H9 (cell line): Measurements from ENCODE around the gene CDKN2C. TPM values are rescaled to one million over a fixed set of nuclear protein-coding genes. Genes with fewer than 3 reads are reported as not detected.

Experiments used
- DNase-seq: peaks from one replicate; pipeline ENCODE4 v3.0.0-alpha.2; 2017
- H2AFZ ChIP-seq: one replicate; pipeline ENCODE4 v1.6.1; 2013; ENCODE audit warnings: mild to moderate bottlenecking, low read length, control low read depth, moderate library complexity
- H2AK5ac ChIP-seq: 2 replicates; pipeline ENCODE4 v1.6.1; 2013; ENCODE audit warnings: low read length, control low read depth, mixed read lengths; ENCODE audit not compliant: insufficient read length
- H2BK120ac ChIP-seq: one replicate; pipeline ENCODE4 v1.6.1; 2013; ENCODE audit warnings: low read depth, mild to moderate bottlenecking, low read length, control low read depth, inconsistent platforms; ENCODE audit not compliant: poor library complexity, severe bottlenecking
- H2BK12ac ChIP-seq: 2 replicates; pipeline ENCODE4 v1.6.1; 2013; ENCODE audit warnings: low read length, control low read depth, mixed read lengths, low read depth; ENCODE audit not compliant: insufficient read length
- H2BK15ac ChIP-seq: 2 replicates; pipeline ENCODE4 v1.6.1; 2013; ENCODE audit warnings: low read depth, low read length, control low read depth
- H2BK20ac ChIP-seq: one replicate; pipeline ENCODE4 v1.6.1; 2013; ENCODE audit warnings: low read depth, mild to moderate bottlenecking, low read length, control low read depth, inconsistent platforms; ENCODE audit not compliant: poor library complexity, severe bottlenecking
- H2BK5ac ChIP-seq: 2 replicates; pipeline ENCODE4 v1.6.1; 2013; ENCODE audit warnings: low read length, control low read depth, mixed read lengths; ENCODE audit not compliant: insufficient read length
- H3K14ac ChIP-seq: 2 replicates; pipeline ENCODE4 v1.6.1; 2013; ENCODE audit warnings: low read length, control low read depth; ENCODE audit not compliant: insufficient read depth
- H3K18ac ChIP-seq: 2 replicates; pipeline ENCODE4 v1.6.1; 2013; ENCODE audit warnings: low read depth, mild to moderate bottlenecking, mixed read lengths, low read length, control low read depth; ENCODE audit not compliant: insufficient read length
- H3K23ac ChIP-seq: 2 replicates; pipeline ENCODE4 v1.6.1; 2013; ENCODE audit warnings: low read length, control low read depth, mixed read lengths, low read depth; ENCODE audit not compliant: insufficient read length
- H3K23me2 ChIP-seq: 2 replicates; pipeline ENCODE4 v1.6.1; 2013; ENCODE audit warnings: low read depth, mild to moderate bottlenecking, mixed read lengths, low read length, control low read depth; ENCODE audit not compliant: insufficient read length, poor library complexity, severe bottlenecking
- H3K27ac ChIP-seq: 2 replicates; pipeline ENCODE4 v1.5.1; 2013; ENCODE audit warnings: low read length, control low read depth, mixed read lengths, low read depth; ENCODE audit not compliant: insufficient read length
- H3K27me3 ChIP-seq: 2 replicates; pipeline ENCODE4 v1.6.1; 2013; ENCODE audit warnings: low read length, control low read depth, inconsistent platforms; ENCODE audit not compliant: insufficient read depth
- H3K4ac ChIP-seq: 2 replicates; pipeline ENCODE4 v1.6.1; 2013; ENCODE audit warnings: low read depth, mild to moderate bottlenecking, control low read depth, inconsistent platforms, low read length, moderate library complexity
- H3K4me1 ChIP-seq: 2 replicates; pipeline ENCODE4 v1.6.1; 2013; ENCODE audit warnings: low read length, control low read depth, inconsistent platforms; ENCODE audit not compliant: insufficient read depth
- H3K4me2 ChIP-seq: 2 replicates; pipeline ENCODE4 v1.6.1; 2013; ENCODE audit warnings: low read length, control low read depth, mixed read lengths; ENCODE audit not compliant: insufficient read length, insufficient read depth
- H3K56ac ChIP-seq: 2 replicates; pipeline ENCODE4 v1.6.1; 2013; ENCODE audit warnings: low read depth, mild to moderate bottlenecking, mixed read lengths, low read length, control low read depth; ENCODE audit not compliant: insufficient read length
- H3K79me1 ChIP-seq: 2 replicates; pipeline ENCODE4 v1.6.1; 2013; ENCODE audit warnings: low read depth, mild to moderate bottlenecking, moderate library complexity, low read length, control low read depth, inconsistent platforms; ENCODE audit not compliant: insufficient read depth, poor library complexity, severe bottlenecking
- H3K79me2 ChIP-seq: 2 replicates; pipeline ENCODE4 v1.6.1; 2013; ENCODE audit warnings: low read length, control low read depth, inconsistent platforms; ENCODE audit not compliant: insufficient read depth
- H3K9ac ChIP-seq: 2 replicates; pipeline ENCODE4 v1.6.1; 2013; ENCODE audit warnings: low read length, control low read depth, mixed read lengths; ENCODE audit not compliant: insufficient read length; ENCODE audit errors: extremely low read depth
- H3K9me3 ChIP-seq: one replicate; pipeline ENCODE4 v1.6.1; 2013; ENCODE audit warnings: low read depth, low read length, inconsistent platforms; ENCODE audit not compliant: control insufficient read depth
- H3T11ph ChIP-seq: one replicate; pipeline ENCODE4 v1.6.1; 2013; ENCODE audit warnings: mild to moderate bottlenecking, low read length, control low read depth, inconsistent platforms
- H4K20me1 ChIP-seq: one replicate; pipeline ENCODE4 v1.6.1; 2013; ENCODE audit not compliant: control insufficient read depth, insufficient read length, insufficient read depth
- H4K5ac ChIP-seq: 2 replicates; pipeline ENCODE4 v1.6.1; 2013; ENCODE audit warnings: low read depth, mild to moderate bottlenecking, mixed read lengths, low read length, control low read depth; ENCODE audit not compliant: insufficient read length
- H4K8ac ChIP-seq: replicated peaks from 2 replicates; pipeline ENCODE4 v1.6.1; 2013; ENCODE audit warnings: low read length, control low read depth, mixed read lengths, low read depth; ENCODE audit not compliant: insufficient read length
- H4K91ac ChIP-seq: 2 replicates; pipeline ENCODE4 v1.6.1; 2013; ENCODE audit warnings: low read depth, mild to moderate bottlenecking, moderate library complexity, mixed read lengths, low read length, control low read depth; ENCODE audit not compliant: insufficient read length
- H3K27ac Mint-ChIP-seq, 3 experiments: 2 replicates in 2 of 3; 3 replicates in 1 of 3; pipeline ENCODE4 v1.8.0; 2020 to 2021; ENCODE audit warnings: mixed read lengths in 3 of 3, mild to moderate bottlenecking in 1 of 3, moderate library complexity in 1 of 3
- H3K27me3 Mint-ChIP-seq: 2 replicates; pipeline ENCODE4 v1.8.0; 2021; ENCODE audit warnings: low read depth, mild to moderate bottlenecking, moderate library complexity, mixed read lengths
- H3K36me3 Mint-ChIP-seq, 3 experiments: 2 replicates in 2 of 3; 3 replicates in 1 of 3; pipeline ENCODE4 v1.8.0; 2020 to 2021; ENCODE audit warnings: low read depth in 3 of 3, mixed read lengths in 3 of 3; ENCODE audit not compliant: insufficient read depth in 1 of 3
- H3K4me1 Mint-ChIP-seq, 2 experiments: 2 replicates each; pipeline ENCODE4 v1.8.0; 2020; ENCODE audit warnings: mixed read lengths in 2 of 2
- H3K4me3 Mint-ChIP-seq, 2 experiments: 2 replicates in 1 of 2; 3 replicates in 1 of 2; pipeline ENCODE4 v1.8.0; 2020 to 2021; ENCODE audit warnings: mild to moderate bottlenecking in 2 of 2, mixed read lengths in 2 of 2, moderate library complexity in 1 of 2
- H3K9me3 Mint-ChIP-seq, 2 experiments: 2 replicates in 1 of 2; 3 replicates in 1 of 2; pipeline ENCODE4 v1.8.0; 2020; ENCODE audit warnings: mild to moderate bottlenecking in 2 of 2, mixed read lengths in 2 of 2, moderate library complexity in 1 of 2
- WGBS: extraction: QIAGEN DNeasy Blood & Tissue Kit; methylation state at CpG from one replicate; pipeline ENCODE4 v1.1.7; 2013; ENCODE audit warnings: missing lambda C conversion rate, low lambda C conversion rate, mixed read lengths; ENCODE audit not compliant: insufficient read length; ENCODE audit errors: extremely low coverage; 5-methylcytosine and 5-hydroxymethylcytosine counted together
- total RNA-seq: library from RNA; stranded (reverse); gene quantifications from 2 replicates; pipeline ENCODE4 v1.2.1, GENCODE V29; 2021
- TF ChIP-seq, protein P1 (sequence below): fragments of 200-600 bp; sonication (generic); conservative IDR thresholded peaks from 3 replicates; pipeline ENCODE4 v1.8.0; 2021; ENCODE audit warnings: antibody characterized with exemption, mild to moderate bottlenecking

Gene CDKN2C
- total RNA-seq, 1 experiment from 2014 or later: not detected

GRCh38 chr1:50976111-50976889 is 6.3 kb downstream of the CDKN2C start:
- TF ChIP-seq, protein P1, sequence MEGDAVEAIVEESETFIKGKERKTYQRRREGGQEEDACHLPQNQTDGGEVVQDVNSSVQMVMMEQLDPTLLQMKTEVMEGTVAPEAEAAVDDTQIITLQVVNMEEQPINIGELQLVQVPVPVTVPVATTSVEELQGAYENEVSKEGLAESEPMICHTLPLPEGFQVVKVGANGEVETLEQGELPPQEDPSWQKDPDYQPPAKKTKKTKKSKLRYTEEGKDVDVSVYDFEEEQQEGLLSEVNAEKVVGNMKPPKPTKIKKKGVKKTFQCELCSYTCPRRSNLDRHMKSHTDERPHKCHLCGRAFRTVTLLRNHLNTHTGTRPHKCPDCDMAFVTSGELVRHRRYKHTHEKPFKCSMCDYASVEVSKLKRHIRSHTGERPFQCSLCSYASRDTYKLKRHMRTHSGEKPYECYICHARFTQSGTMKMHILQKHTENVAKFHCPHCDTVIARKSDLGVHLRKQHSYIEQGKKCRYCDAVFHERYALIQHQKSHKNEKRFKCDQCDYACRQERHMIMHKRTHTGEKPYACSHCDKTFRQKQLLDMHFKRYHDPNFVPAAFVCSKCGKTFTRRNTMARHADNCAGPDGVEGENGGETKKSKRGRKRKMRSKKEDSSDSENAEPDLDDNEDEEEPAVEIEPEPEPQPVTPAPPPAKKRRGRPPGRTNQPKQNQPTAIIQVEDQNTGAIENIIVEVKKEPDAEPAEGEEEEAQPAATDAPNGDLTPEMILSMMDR: no peak
- H3K4me1 ChIP-seq: 0 out of 2 replicates have a peak, but pooled peaks cover 2% of the 10 kb centered on the region
- H2AK5ac ChIP-seq: no peak overlapping the region
- H4K20me1 ChIP-seq: no peaks in the 10 kb centered on the region
- H4K5ac ChIP-seq: no peak overlapping the region
- H2BK20ac ChIP-seq: no peak overlapping the region
- no peak overlapping the region for H3K23ac ChIP-seq
- H3K18ac ChIP-seq: no peak overlapping the region
- H3K14ac ChIP-seq: no peak overlapping the region
- peaks cover 3% of the 10 kb centered on the region in 2 experiments; a peak in 1 of 5 replicates for H3K9me3 Mint-ChIP-seq
- H4K91ac ChIP-seq: no peak overlapping the region
- H3K36me3 Mint-ChIP-seq: no peaks in the 10 kb centered on the region; a peak in 1 of 7 replicates
- no peaks in the 10 kb centered on the region for H3K79me2 ChIP-seq
- no peak overlapping the region for H3T11ph ChIP-seq
- H3K79me1 ChIP-seq: no peaks in the 10 kb centered on the region
- H2BK120ac ChIP-seq: no peak overlapping the region
- H3K4me1 Mint-ChIP-seq: peaks cover 21 to 29% of the 10 kb centered on the region in 2 experiments
- no peak overlapping the region for H2BK12ac ChIP-seq
- H3K27ac Mint-ChIP-seq: no peak overlapping the region
- DNase-seq: peak; percentile 41
- H2AFZ ChIP-seq: no peak overlapping the region
- H3K27ac ChIP-seq: no peak overlapping the region
- H3K9ac ChIP-seq: no peak overlapping the region
- no CpG with 5 or more reads among the region's 19 CpGs for WGBS
- peaks cover 96% of the 10 kb centered on the region for H3K27me3 Mint-ChIP-seq
- H3K27me3 ChIP-seq: peaks cover 53% of the 10 kb centered on the region
- peak overlapping the region in 1 of 2 experiments; percentile 80; a peak in 3 of 5 replicates for H3K4me3 Mint-ChIP-seq
- H3K4me2 ChIP-seq: peak overlapping the region; percentile 89
- H3K56ac ChIP-seq: no peak overlapping the region
- H3K9me3 ChIP-seq: no peaks in the 10 kb centered on the region
- H2BK5ac ChIP-seq: no peak overlapping the region
- H2BK15ac ChIP-seq: no peak overlapping the region
- peaks cover 6% of the 10 kb centered on the region for H3K23me2 ChIP-seq
- no peak overlapping the region for H4K8ac ChIP-seq
- H3K4ac ChIP-seq: no peak overlapping the region
